ENCODE results near the gene CREB3L2.

DNA sequence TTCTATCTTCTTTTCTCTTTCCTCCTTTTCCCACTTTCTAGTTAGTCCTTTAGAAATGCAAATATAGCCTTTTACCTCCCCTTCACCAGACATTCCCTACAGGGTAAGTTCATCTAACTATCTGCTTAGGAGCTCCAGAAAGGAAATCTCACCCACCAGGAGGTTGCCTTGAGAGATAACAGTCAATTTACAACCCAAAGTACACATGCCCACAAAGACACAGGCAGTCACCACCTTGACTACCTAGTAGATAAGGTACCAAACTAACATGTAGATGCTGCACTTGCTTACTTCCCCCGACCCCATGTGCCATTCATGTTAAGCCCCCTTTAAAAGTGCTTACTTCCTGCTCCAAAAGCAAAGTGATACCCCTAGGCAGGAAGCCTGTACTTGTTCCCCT lies 12.8 kb upstream of the CREB3L2 start:
- TF ChIP-seq, protein P1, sequence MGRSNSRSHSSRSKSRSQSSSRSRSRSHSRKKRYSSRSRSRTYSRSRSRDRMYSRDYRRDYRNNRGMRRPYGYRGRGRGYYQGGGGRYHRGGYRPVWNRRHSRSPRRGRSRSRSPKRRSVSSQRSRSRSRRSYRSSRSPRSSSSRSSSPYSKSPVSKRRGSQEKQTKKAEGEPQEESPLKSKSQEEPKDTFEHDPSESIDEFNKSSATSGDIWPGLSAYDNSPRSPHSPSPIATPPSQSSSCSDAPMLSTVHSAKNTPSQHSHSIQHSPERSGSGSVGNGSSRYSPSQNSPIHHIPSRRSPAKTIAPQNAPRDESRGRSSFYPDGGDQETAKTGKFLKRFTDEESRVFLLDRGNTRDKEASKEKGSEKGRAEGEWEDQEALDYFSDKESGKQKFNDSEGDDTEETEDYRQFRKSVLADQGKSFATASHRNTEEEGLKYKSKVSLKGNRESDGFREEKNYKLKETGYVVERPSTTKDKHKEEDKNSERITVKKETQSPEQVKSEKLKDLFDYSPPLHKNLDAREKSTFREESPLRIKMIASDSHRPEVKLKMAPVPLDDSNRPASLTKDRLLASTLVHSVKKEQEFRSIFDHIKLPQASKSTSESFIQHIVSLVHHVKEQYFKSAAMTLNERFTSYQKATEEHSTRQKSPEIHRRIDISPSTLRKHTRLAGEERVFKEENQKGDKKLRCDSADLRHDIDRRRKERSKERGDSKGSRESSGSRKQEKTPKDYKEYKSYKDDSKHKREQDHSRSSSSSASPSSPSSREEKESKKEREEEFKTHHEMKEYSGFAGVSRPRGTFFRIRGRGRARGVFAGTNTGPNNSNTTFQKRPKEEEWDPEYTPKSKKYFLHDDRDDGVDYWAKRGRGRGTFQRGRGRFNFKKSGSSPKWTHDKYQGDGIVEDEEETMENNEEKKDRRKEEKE (IDR thresholded peaks at IDR 0.05), result no peak
- TF ChIP-seq, protein P2, sequence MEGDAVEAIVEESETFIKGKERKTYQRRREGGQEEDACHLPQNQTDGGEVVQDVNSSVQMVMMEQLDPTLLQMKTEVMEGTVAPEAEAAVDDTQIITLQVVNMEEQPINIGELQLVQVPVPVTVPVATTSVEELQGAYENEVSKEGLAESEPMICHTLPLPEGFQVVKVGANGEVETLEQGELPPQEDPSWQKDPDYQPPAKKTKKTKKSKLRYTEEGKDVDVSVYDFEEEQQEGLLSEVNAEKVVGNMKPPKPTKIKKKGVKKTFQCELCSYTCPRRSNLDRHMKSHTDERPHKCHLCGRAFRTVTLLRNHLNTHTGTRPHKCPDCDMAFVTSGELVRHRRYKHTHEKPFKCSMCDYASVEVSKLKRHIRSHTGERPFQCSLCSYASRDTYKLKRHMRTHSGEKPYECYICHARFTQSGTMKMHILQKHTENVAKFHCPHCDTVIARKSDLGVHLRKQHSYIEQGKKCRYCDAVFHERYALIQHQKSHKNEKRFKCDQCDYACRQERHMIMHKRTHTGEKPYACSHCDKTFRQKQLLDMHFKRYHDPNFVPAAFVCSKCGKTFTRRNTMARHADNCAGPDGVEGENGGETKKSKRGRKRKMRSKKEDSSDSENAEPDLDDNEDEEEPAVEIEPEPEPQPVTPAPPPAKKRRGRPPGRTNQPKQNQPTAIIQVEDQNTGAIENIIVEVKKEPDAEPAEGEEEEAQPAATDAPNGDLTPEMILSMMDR (IDR thresholded peaks at IDR 0.05 in 2 of 3, conservative IDR thresholded peaks at IDR 0.05 in 1 of 3; ENCODE audit: control insufficient read depth in 2 of 3, extremely low read depth in 1 of 3, insufficient read depth in 1 of 3, low read depth in 3 of 3, low read length in 3 of 3), result no peak

Measured in GM12878 (cell line).